ENCODE results near the gene DNHD1. TPM values are rescaled to one million over a fixed set of nuclear protein-coding genes. Genes with fewer than 3 reads are reported as not detected.

The DNHD1 gene
- total RNA-seq, 1 experiment from 2014 or later, result 10.6 TPM

DNA sequence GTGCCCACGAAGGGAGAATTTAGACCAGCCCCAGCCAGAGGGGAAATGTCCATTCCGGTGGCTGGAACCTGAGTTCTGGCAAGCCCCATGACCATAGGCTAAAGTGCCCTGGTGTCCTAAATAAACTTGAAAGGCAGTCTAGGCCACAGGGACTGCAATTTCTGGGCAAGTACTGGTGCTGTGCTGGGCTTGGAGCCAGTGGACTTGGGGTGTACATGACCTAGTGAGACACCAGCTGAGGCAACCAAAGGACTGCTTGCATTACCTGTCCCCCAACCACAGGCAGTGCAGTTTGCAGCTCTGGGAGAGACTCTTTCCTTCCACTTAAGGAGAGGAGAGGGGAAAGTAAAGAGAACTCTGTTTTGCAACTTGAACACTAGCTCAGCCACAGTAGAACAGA, 82.6 kb downstream of the DNHD1 start:
- intact Hi-C loops (cut with micrococcal nuclease; ENCODE audit: unreplicated experiment), result no loop called here
- in situ Hi-C loops (cut with HindIII; ENCODE audit: low pct_unique_long_range_greater_than_20kb, low sequenced_read_pairs), result no loop called here
- ChIA-PET POLR2A (no interaction called here), CTCF (no interaction called here)
- Histone ChIP-seq H3K4me1 (ENCODE audit: control insufficient read depth, insufficient read depth, low read length) (no peaks in the 10 kb centered on the region), H3K27ac (ENCODE audit: low read length) (no peak overlapping the region), H3K36me3 (ENCODE audit: control insufficient read depth, insufficient read depth, low read length) (no peaks in the 10 kb centered on the region), H3K27me3 (ENCODE audit: control insufficient read depth, insufficient read depth, low read length) (no peaks in the 10 kb centered on the region), H3K9me3 (ENCODE audit: control insufficient read depth, insufficient read depth, low read depth, low read length) (no peaks in the 10 kb centered on the region; the same call in 1 of the 2 replicates), H3K4me3 (ENCODE audit: low read depth in 2 of 2, low read length in 2 of 2) (no peak overlapping the region)
- BruUV-seq (replicated peaks), result no TSS peak
- TF ChIP-seq, protein P1, sequence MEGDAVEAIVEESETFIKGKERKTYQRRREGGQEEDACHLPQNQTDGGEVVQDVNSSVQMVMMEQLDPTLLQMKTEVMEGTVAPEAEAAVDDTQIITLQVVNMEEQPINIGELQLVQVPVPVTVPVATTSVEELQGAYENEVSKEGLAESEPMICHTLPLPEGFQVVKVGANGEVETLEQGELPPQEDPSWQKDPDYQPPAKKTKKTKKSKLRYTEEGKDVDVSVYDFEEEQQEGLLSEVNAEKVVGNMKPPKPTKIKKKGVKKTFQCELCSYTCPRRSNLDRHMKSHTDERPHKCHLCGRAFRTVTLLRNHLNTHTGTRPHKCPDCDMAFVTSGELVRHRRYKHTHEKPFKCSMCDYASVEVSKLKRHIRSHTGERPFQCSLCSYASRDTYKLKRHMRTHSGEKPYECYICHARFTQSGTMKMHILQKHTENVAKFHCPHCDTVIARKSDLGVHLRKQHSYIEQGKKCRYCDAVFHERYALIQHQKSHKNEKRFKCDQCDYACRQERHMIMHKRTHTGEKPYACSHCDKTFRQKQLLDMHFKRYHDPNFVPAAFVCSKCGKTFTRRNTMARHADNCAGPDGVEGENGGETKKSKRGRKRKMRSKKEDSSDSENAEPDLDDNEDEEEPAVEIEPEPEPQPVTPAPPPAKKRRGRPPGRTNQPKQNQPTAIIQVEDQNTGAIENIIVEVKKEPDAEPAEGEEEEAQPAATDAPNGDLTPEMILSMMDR (IDR thresholded peaks at IDR 0.05), result no peak
- TF ChIP-seq, protein P2, sequence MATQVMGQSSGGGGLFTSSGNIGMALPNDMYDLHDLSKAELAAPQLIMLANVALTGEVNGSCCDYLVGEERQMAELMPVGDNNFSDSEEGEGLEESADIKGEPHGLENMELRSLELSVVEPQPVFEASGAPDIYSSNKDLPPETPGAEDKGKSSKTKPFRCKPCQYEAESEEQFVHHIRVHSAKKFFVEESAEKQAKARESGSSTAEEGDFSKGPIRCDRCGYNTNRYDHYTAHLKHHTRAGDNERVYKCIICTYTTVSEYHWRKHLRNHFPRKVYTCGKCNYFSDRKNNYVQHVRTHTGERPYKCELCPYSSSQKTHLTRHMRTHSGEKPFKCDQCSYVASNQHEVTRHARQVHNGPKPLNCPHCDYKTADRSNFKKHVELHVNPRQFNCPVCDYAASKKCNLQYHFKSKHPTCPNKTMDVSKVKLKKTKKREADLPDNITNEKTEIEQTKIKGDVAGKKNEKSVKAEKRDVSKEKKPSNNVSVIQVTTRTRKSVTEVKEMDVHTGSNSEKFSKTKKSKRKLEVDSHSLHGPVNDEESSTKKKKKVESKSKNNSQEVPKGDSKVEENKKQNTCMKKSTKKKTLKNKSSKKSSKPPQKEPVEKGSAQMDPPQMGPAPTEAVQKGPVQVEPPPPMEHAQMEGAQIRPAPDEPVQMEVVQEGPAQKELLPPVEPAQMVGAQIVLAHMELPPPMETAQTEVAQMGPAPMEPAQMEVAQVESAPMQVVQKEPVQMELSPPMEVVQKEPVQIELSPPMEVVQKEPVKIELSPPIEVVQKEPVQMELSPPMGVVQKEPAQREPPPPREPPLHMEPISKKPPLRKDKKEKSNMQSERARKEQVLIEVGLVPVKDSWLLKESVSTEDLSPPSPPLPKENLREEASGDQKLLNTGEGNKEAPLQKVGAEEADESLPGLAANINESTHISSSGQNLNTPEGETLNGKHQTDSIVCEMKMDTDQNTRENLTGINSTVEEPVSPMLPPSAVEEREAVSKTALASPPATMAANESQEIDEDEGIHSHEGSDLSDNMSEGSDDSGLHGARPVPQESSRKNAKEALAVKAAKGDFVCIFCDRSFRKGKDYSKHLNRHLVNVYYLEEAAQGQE (IDR thresholded peaks at IDR 0.05; ENCODE audit: insufficient read depth in 1 of 2, low read depth in 2 of 2, low read length in 1 of 2), result no peak
- TF ChIP-seq SIN3A (IDR thresholded peaks at IDR 0.05; ENCODE audit: borderline replicate concordance, insufficient read depth, low read depth, low read length), result no peak
- no peak for ATAC-seq
- no peak for DNase-seq (ENCODE audit: low read depth, low spot score)

DNA sequence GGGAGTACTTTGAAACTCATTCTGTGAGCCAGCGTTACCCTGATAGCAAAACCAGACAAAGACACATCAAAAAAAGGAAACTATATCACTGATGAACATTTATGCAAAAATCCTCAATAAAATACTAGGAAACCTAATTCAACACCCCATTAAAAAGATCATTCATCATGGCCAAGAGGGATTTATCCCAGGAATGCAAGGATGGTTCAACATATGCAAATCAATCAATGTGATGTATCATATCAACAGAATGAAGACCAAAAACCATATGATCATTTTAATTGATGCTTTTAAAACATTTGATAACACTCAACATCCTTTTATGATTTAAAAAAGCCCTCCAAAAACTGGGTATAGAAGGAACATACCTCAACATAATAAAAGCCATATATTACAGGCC, 86.5 kb downstream of the DNHD1 start:
- no TSS peak for BruUV-seq (replicated peaks)
- ATAC-seq (no peak), DNase-seq (ENCODE audit: low read depth, low spot score) (no peak)
- intact Hi-C loops (cut with micrococcal nuclease; ENCODE audit: unreplicated experiment), result no loop called here
- POLR2A ChIA-PET, result no interaction called here
- H3K4me3 ChIP-seq (ENCODE audit: low read depth in 2 of 2, low read length in 2 of 2), result no peak overlapping the region
- H3K9me3 ChIP-seq (ENCODE audit: control insufficient read depth, insufficient read depth, low read depth, low read length), result no peaks in the 10 kb centered on the region; the same call in 1 of the 2 replicates
- H3K4me1 ChIP-seq (ENCODE audit: control insufficient read depth, insufficient read depth, low read length), result no peaks in the 10 kb centered on the region
- no peak for TF ChIP-seq SIN3A (IDR thresholded peaks at IDR 0.05; ENCODE audit: borderline replicate concordance, insufficient read depth, low read depth, low read length)
- TF ChIP-seq, protein P2 (IDR thresholded peaks at IDR 0.05; ENCODE audit: insufficient read depth in 1 of 2, low read depth in 2 of 2, low read length in 1 of 2), result no peak
- TF ChIP-seq POLR2AphosphoS5 (IDR thresholded peaks at IDR 0.05; ENCODE audit: low read depth, low read length), result no peak
- no peak for TF ChIP-seq TCF7L2 (IDR thresholded peaks at IDR 0.05; ENCODE audit: low read depth, low read length)
- TF ChIP-seq, protein P1 (IDR thresholded peaks at IDR 0.05), result no peak
- CTCF ChIA-PET, result no interaction called here
- no peaks in the 10 kb centered on the region for H3K36me3 ChIP-seq (ENCODE audit: control insufficient read depth, insufficient read depth, low read length)
- H3K27me3 ChIP-seq (ENCODE audit: control insufficient read depth, insufficient read depth, low read length), result no peaks in the 10 kb centered on the region
- no peak overlapping the region for H3K27ac ChIP-seq (ENCODE audit: low read length)
- in situ Hi-C loops (cut with HindIII; ENCODE audit: low pct_unique_long_range_greater_than_20kb, low sequenced_read_pairs), result no loop called here

Data from Panc1 (cell line).